ENCODE data around the gene CHD9. TPM values are rescaled to one million over a fixed set of nuclear protein-coding genes. Genes with fewer than 3 reads are reported as not detected.
"Not testable (repeated sequence)": the region's sequence is repeated elsewhere in the genome, so short reads cannot be mapped to it uniquely, and the experiment has no call there.

The CHD9 gene
- total RNA-seq, 1 experiment from 2014 or later: 35.5 TPM

DNA sequence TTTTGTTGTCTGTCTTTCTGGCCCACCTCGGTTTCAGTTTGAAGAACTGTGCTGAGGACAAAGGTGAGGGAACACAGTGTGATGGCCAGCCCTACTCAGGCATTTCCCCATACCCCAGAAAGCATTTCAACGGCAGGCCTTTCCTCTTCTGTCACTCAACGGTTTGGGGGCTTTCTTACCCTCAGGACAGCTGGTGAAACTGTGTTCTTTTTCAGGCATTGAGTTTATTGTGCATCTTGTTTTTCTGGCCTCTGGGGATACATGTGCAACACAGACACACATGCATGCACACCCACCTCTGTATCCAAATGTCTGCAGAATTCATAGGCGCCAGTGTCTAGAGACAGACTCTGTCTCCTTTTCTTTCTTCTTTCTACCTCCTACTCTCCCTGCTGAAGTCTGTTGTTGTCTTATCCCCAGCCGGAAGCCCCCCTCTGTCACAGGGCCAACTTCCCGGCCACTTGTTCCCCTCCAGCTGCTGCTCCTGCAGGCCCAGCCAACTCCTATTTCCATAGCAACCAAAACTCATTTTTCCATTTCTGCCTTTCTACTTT lies 17.0 kb downstream of the CHD9 start:
- no peak for DNase-seq (ENCODE audit: low spot score)

GRCh38 chr16:53073022-53073421 lies 18.2 kb downstream of the CHD9 start:
- no peak for DNase-seq (ENCODE audit: low spot score)

GRCh38 chr16:53074296-53074695 lies 19.5 kb downstream of the CHD9 start:
- not testable (repeated sequence) for DNase-seq (ENCODE audit: low spot score)

- DNase-seq (ENCODE audit: low spot score): not testable (repeated sequence)
Measured at GRCh38 chr16:53075461-53075860, 20.7 kb downstream of the CHD9 start.

DNA sequence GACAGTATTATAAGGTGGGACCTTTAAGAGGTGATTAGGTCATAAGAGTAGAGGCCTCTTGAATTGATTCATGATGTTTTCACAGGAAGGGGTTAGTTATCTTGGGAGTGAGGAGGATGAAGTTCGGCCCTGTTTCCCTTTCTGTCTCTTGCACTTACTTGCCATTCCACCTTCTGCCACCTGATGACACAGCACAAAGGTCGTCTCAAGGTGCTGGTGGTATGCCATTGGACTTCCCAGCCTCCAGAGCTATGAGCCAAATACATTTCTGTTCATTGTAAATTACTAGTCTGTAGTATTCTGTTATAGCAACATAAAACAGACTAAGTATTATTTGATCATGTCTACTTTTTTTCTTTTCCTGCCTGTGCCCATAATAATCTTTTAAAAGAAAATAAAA lies 23.5 kb downstream of the CHD9 start:
- DNase-seq (ENCODE audit: low spot score): no peak

- no peak for DNase-seq (ENCODE audit: low spot score)
Measured at GRCh38 chr16:53078765-53079485, 24.1 kb downstream of the CHD9 start.

DNA sequence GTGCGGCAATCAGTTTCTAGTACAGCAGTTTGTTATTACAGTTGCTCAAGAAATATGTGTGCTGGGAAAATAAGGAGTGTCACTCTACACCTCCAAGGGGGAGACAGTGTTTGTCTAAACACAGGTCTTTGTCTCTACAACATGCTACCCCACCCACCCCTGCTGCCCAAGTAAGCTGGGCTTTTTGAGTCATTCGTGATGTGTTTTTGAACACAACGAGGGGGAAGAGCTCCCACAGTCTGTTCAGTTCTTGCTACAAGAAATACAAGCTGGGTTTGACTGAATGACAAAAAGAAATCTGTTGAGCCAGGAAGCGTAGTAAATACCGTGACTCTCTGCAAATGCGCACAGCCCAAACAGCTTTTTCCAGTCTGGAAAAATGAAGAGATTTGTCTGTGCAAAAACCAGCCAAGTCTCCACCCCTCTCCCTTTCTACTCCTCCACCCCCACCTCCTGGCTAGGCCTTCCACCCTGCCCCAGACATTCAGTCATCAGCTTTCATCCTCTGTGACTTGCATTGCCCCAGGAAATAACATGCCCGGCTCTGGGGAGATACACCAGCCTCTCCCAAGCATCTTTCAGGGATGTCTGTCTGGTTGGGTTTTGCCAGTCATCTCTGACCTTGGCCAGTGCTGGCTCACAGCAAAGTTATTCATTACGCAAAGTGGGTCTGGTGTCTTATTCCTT lies 25.7 kb downstream of the CHD9 start:
- DNase-seq (ENCODE audit: low spot score): peak; percentile 75

DNA sequence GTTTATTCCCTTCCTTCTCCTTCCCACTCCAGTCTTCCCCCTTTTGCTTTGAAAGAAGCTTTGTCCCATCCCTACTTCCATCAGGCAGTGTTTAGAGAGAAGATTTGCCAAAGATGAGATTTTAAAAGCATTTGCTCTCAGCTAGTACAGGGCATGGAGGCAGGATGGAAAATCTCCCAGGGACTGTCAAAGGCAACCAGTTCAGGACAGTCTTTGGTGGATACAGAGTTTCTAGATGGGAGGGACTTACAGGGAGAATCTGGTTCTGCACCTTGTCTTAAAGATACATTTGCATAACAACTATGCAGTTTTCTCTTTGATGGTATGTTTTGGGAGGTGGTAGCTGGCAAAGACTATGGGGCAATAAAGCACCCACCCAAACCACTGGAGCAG lies 26.2 kb downstream of the CHD9 start:
- DNase-seq (ENCODE audit: low spot score): no peak

GRCh38 chr16:53081686-53082407 lies 27.1 kb downstream of the CHD9 start:
- DNase-seq (ENCODE audit: low spot score): no peak

DNA sequence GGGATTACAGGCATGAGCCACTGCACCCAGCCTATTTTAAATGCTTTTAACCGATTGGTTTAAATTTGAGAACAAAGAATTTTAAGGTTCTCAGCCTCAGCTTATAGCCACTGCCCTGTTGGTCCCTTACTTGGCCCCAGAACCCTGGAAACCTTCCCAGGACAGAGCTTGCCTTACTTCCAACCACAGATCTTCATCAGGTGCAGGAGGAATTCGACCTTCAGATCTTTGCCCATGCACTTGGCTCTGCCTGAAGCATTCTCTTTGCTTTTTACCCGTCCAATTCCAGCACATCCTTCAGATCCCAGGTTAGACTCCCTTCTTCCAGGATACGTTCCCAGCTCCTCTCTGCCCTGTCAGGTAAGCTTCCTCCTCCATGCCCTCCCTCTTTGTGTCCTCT lies 27.7 kb downstream of the CHD9 start:
- no peak for DNase-seq (ENCODE audit: low spot score)

- peak; percentile 61 for DNase-seq (ENCODE audit: low spot score)
Measured at GRCh38 chr16:53083119-53083518, 28.3 kb downstream of the CHD9 start.

GRCh38 chr16:53084141-53084541 lies 29.4 kb downstream of the CHD9 start:
- no peak for DNase-seq (ENCODE audit: low spot score)

GRCh38 chr16:53084746-53085334 lies 30.0 kb downstream of the CHD9 start:
- no peak for DNase-seq (ENCODE audit: low spot score)

DNA sequence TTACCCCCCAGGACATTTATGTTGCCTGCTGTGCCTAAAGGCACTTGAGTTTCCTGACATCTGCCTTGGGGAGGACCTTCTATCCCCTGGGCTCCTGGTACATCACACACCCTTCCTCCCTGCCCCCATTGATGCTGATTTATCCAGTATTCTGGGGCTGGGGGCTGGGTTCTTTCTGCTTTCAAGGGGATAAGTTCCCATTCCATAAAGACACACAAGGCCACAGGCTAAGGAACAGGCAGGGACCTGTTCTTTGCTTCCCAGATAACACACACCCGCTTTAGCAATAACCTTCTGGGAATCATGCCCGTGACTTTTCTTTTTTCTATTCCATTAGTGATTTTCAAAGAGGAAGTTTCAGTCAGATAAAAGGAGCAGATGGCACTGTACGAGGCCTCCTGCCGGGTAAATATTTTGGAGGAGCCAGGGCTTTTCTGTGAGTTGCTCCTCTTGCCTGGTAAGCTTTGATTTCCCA lies 30.6 kb downstream of the CHD9 start:
- DNase-seq (ENCODE audit: low spot score): no peak

GRCh38 chr16:53085931-53086421 lies 31.2 kb downstream of the CHD9 start:
- no peak for DNase-seq (ENCODE audit: low spot score)

DNA sequence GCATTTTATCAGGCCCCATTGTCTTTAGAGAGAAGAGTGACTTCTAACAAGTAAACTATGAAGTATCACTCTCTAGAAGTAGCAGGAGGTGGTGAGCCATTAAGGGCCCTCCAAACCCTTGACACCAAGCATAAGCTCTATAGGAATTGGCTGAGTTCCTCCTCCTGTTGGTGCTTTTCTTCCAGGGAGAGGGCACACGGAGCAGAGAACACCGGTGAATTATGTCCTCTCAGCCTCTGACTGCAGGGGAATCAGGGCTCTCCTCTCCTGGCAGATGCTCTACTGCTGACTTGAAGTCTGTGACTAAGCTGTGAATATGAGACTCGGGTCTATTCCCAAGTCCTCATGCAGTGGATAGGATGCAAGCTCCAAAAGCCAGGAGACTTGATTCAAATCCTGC lies 32.3 kb downstream of the CHD9 start:
- no peak for DNase-seq (ENCODE audit: low spot score)

GRCh38 chr16:53089434-53090285 lies 34.9 kb downstream of the CHD9 start:
- peak; percentile 46 for DNase-seq (ENCODE audit: low spot score)

GRCh38 chr16:53090286-53090590 lies 35.4 kb downstream of the CHD9 start:
- DNase-seq (ENCODE audit: low spot score): no peak

DNA sequence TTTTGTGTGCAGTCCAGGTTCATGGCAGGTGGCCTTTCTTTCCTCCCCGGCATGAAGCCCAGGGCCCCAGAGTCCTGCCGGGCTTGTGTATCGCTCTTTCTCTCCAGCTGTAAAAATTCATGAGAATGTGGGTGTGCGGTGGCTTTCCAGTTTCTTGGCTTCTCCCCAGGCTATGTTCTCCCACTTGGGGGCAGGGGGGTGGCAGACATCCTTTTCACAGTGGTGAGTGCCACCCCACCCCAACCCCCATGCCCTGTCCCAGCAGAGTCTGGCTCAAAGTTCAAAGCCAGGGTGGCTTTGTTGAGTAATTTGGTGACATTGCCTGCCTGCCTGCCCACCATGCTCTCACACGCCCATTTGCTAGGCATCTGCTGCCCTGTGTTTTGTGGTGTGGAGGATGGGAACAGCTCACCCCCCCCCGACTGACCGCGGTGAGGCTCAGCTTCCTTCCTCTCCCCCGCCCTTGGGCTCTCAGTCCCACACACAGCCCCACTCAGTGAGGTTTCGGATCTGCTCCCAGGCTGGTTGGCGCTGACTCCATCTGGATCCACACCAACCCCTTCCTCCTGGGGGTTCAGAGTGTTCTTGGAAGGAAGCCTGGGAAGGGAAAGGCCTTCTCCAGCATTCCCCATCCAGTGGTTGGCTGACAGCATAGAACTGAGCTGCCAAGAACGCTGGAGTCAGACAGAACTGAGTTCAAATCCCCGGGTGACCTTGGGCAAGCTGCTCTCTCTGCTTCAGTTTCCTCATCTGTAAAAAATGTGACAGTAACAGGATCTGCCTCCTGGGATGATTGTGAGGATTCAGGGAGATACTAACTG lies 36.0 kb downstream of the CHD9 start:
- peak; percentile 90 for DNase-seq (ENCODE audit: low spot score)

Data from A172 (cell line).